Neural cell (in vitro differentiated cells): Measurements from ENCODE around the gene OR5AS1.

Source experiments
- EP300 ChIP-seq: fragments of 450-650 bp; conservative IDR thresholded peaks from 2 replicates; pipeline ENCODE4 v1.6.1; 2014; ENCODE audit warnings: antibody characterized with exemption, mild to moderate bottlenecking, moderate library complexity; ENCODE audit not compliant: poor library complexity, severe bottlenecking
- EZH2 ChIP-seq: fragments of 200-600, 300-800 bp; shearing (Covaris generic), sonication (generic); IDR thresholded peaks from 2 replicates; pipeline ENCODE4 v1.6.1; 2014; ENCODE audit warnings: antibody characterized with exemption, low read length, borderline replicate concordance, mild to moderate bottlenecking; ENCODE audit not compliant: insufficient read depth, poor library complexity, severe bottlenecking
- MXI1 ChIP-seq: fragments of 450-650 bp; conservative IDR thresholded peaks from 2 replicates; pipeline ENCODE4 v1.6.1; 2014; ENCODE audit warnings: antibody characterized with exemption, mild to moderate bottlenecking; ENCODE audit not compliant: poor library complexity, severe bottlenecking
- RAD21 ChIP-seq: fragments of 450-650 bp; conservative IDR thresholded peaks from 2 replicates; pipeline ENCODE4 v1.6.1; 2014; ENCODE audit warnings: antibody characterized with exemption, mild to moderate bottlenecking, moderate library complexity
- TAF1 ChIP-seq: IDR thresholded peaks from 2 replicates; pipeline ENCODE4 v1.6.1; 2012; ENCODE audit warnings: low read depth
- TF ChIP-seq, protein P1 (sequence below): fragments of 450-650 bp; IDR thresholded peaks from 2 replicates; pipeline ENCODE4 v1.5.1; 2014; ENCODE audit warnings: antibody characterized with exemption, mild to moderate bottlenecking, moderate library complexity; ENCODE audit not compliant: poor library complexity, severe bottlenecking

DNA sequence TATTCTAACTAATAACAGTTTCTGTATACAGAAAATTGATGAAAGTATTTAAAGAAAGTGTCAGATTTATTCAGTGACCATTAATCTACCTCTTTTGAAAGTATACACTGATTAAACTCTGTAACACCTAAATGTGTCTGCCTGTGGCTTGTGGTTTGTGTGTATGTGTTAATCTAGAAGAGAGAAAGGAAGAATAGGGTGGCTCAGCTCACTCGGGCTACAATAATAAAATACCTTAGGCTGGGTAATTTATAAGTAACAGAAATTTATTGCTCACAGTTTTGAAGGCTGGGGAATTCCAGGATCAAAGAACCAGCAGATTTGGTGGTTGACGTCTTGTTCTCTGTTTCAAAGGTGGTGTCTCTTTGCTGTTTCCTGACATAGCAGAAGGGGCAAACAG, 13.6 kb upstream of the OR5AS1 start:
- TF ChIP-seq, protein P1, sequence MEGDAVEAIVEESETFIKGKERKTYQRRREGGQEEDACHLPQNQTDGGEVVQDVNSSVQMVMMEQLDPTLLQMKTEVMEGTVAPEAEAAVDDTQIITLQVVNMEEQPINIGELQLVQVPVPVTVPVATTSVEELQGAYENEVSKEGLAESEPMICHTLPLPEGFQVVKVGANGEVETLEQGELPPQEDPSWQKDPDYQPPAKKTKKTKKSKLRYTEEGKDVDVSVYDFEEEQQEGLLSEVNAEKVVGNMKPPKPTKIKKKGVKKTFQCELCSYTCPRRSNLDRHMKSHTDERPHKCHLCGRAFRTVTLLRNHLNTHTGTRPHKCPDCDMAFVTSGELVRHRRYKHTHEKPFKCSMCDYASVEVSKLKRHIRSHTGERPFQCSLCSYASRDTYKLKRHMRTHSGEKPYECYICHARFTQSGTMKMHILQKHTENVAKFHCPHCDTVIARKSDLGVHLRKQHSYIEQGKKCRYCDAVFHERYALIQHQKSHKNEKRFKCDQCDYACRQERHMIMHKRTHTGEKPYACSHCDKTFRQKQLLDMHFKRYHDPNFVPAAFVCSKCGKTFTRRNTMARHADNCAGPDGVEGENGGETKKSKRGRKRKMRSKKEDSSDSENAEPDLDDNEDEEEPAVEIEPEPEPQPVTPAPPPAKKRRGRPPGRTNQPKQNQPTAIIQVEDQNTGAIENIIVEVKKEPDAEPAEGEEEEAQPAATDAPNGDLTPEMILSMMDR, result no peak
- no peak for TF ChIP-seq EZH2
- no peak for TF ChIP-seq EP300
- TF ChIP-seq RAD21, result no peak
- no peak for TF ChIP-seq TAF1
- no peak for TF ChIP-seq MXI1
